NT2/D1 (cell line): ENCODE results near the gene MBD3L3.

Experiments used
- DNase-seq: peaks from one replicate; pipeline ENCODE4 v3.0.0-alpha.2; 2011; ENCODE audit warnings: low read depth, low spot score
- H3K27me3 ChIP-seq: 2 replicates; pipeline ENCODE4 v1.6.0; 2011; ENCODE audit warnings: mild to moderate bottlenecking; ENCODE audit not compliant: insufficient read length, insufficient read depth
- H3K36me3 ChIP-seq: 2 replicates; pipeline ENCODE4 v1.6.1; 2011; ENCODE audit warnings: mild to moderate bottlenecking, low read length, mixed read lengths; ENCODE audit not compliant: insufficient read depth, insufficient read length
- H3K4me1 ChIP-seq: 2 replicates; pipeline ENCODE4 v1.5.1; 2011; ENCODE audit not compliant: insufficient read depth, insufficient read length
- H3K4me3 ChIP-seq: 2 replicates; pipeline ENCODE4 v1.5.1; 2011; ENCODE audit warnings: low read depth; ENCODE audit not compliant: insufficient read length
- H3K9ac ChIP-seq: 2 replicates; pipeline ENCODE4 v1.6.0; 2011; ENCODE audit warnings: low read depth; ENCODE audit not compliant: insufficient read length
- H3K9me3 ChIP-seq: 2 replicates; pipeline ENCODE4 v1.5.1; 2011; ENCODE audit warnings: mild to moderate bottlenecking, low read length; ENCODE audit not compliant: insufficient read depth
- SUZ12 ChIP-seq: IDR thresholded peaks from 2 replicates; pipeline ENCODE4 v1.6.1; 2011; ENCODE audit not compliant: insufficient read length, insufficient read depth; ENCODE audit errors: extremely low read depth
- YY1 ChIP-seq: IDR thresholded peaks from 2 replicates; pipeline ENCODE4 v1.6.1; 2011; ENCODE audit not compliant: insufficient read length, insufficient read depth
- ZNF274 ChIP-seq: IDR thresholded peaks from 2 replicates; pipeline ENCODE4 v1.6.1; 2011; ENCODE audit warnings: mild to moderate bottlenecking, low read depth, low read length

Gene MBD3L3

DNA sequence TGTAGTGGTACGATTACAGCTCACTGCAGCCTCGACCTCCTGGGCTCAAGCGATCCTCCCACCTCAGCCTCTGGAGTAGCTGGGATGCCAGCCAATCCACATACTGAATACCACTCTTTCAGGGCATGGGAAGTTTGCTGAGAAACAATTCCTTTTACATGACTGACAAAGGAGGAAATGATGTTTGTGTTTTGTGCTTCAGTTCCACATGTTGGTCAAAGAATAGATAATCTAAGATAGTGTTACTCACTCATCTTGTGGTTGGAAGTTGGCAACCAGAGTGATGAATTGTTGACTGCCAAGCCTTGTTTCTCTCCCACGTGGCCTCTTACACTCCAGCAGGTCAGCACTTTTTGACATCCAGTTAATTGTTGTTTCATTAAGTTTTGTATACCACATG lies 44.8 kb downstream of the MBD3L3 start:
- no peaks in the 10 kb centered on the region; the same call in 1 of the 2 replicates for H3K9me3 ChIP-seq

DNA sequence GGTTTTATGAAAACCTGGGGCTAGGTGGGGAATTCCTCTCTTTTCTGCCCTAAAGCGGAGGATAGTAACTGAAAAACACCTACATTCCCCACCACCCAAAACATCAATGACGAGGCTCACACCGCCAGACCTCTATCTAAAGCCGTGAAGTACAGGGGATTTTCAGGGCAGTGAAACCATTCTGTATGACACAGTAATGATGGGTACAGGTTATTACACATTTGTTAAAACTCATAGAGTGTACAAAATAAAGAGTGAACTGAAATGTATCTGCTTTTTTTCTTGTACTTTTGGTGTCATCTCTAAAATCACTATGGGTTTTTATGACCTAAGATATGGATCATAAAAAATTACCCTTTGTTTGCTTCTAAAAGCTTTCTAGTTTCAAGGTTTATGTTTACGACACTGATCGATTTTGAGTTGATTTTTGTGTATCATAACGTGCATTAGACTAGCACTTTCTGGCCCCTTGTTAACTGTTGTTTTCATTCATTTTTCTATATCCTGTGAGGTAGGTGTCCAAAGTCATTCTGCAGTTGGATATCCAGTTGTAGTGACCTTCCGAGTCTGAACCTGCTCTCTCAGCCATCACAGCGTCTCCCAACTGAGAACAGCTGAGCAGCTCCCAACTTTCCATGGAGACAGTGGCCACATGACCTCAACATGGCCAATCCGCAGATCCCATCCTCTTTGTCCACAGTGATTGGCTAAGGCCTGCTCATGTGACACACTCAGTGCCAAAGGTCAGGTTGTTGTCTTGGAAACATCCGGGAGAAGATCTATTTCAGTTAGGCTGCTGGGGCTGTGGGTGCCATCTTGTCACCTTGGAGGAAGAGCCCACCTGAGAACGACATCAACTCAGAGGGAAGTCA lies 47.5 kb downstream of the MBD3L3 start:
- Histone ChIP-seq H3K4me3 (no peak overlapping the region), H3K27me3 (no peaks in the 10 kb centered on the region)
- no peak for TF ChIP-seq YY1

More for the DNA sequence above, 44.8 kb downstream of the MBD3L3 start:
- no peaks in the 10 kb centered on the region for H3K4me1 ChIP-seq
- H3K9ac ChIP-seq, result no peak overlapping the region
- H3K4me3 ChIP-seq, result no peak overlapping the region
- no peak for TF ChIP-seq YY1
- no peak for TF ChIP-seq SUZ12
- no peak for TF ChIP-seq ZNF274
- no peaks in the 10 kb centered on the region for H3K36me3 ChIP-seq
- DNase-seq, result no peak
- H3K27me3 ChIP-seq, result no peaks in the 10 kb centered on the region

DNA sequence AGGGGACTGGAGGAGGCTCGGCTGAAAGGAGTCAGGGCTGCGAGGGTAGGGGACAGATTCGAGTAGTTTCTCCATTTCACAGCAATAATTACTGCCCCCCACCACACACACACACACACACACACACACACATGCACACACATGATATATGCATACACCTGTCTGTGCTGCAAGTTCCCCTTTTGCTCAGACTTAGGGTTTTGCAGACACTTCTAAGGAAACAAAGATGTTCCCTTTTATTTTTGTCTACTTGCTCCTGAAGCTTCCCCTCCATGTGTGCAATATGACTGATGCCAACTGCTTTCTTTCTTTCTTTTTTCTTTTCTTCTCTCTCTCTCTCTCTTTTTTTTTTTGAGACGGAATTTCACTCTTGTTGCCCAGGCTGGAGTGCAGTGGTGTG lies 50.6 kb downstream of the MBD3L3 start:
- Histone ChIP-seq H3K4me3 (no peak overlapping the region), H3K36me3 (no peaks in the 10 kb centered on the region), H3K9me3 (no peaks in the 10 kb centered on the region; the same call in 1 of the 2 replicates), H3K4me1 (no peaks in the 10 kb centered on the region), H3K27me3 (no peaks in the 10 kb centered on the region), H3K9ac (no peak overlapping the region)
- DNase-seq, result no peak
- TF ChIP-seq SUZ12 (no peak), YY1 (no peak)

More for the DNA sequence above, 47.5 kb downstream of the MBD3L3 start:
- Histone ChIP-seq H3K4me1 (no peaks in the 10 kb centered on the region), H3K9ac (no peak overlapping the region), H3K9me3 (no peaks in the 10 kb centered on the region; the same call in 1 of the 2 replicates), H3K36me3 (no peaks in the 10 kb centered on the region)
- DNase-seq, result no peak
